ENCODE results near the gene DCP1A. TPM values are rescaled to one million over a fixed set of nuclear protein-coding genes. Genes with fewer than 3 reads are reported as not detected.
"Not testable (repeated sequence)": the region's sequence is repeated elsewhere in the genome, so short reads cannot be mapped to it uniquely, and the experiment has no call there.

DCP1A gene
- polyA plus RNA-seq, 3 donors = 28.3 to 33.8 (median 29.4) TPM

GRCh38 chr3:53286727-53287126 is 60.6 kb downstream of the DCP1A start:
- DNase-seq (ENCODE audit: extremely low read depth in 1 of 11, low read depth in 9 of 11, low spot score in 4 of 11) = no peak

- DNase-seq (ENCODE audit: extremely low read depth in 1 of 11, low read depth in 9 of 11, low spot score in 4 of 11) = no peak
Measured at GRCh38 chr3:53282581-53282980, 64.8 kb downstream of the DCP1A start.

GRCh38 chr3:53278667-53279066 is 68.7 kb downstream of the DCP1A start:
- no peak for DNase-seq (ENCODE audit: extremely low read depth in 1 of 11, low read depth in 9 of 11, low spot score in 4 of 11)

GRCh38 chr3:53274938-53275605 is 72.3 kb downstream of the DCP1A start:
- DNase-seq (ENCODE audit: extremely low read depth in 1 of 11, low read depth in 9 of 11, low spot score in 4 of 11) = no peak

GRCh38 chr3:53273146-53273670 is 74.1 kb downstream of the DCP1A start:
- no peak for DNase-seq (ENCODE audit: extremely low read depth in 1 of 11, low read depth in 9 of 11, low spot score in 4 of 11)

- DNase-seq (ENCODE audit: extremely low read depth in 1 of 11, low read depth in 9 of 11, low spot score in 4 of 11) = peak in 10 of 11 donors; percentile 43 to 86 (median 66)
Measured at GRCh38 chr3:53269888-53270880, 77.2 kb downstream of the DCP1A start.

DNA sequence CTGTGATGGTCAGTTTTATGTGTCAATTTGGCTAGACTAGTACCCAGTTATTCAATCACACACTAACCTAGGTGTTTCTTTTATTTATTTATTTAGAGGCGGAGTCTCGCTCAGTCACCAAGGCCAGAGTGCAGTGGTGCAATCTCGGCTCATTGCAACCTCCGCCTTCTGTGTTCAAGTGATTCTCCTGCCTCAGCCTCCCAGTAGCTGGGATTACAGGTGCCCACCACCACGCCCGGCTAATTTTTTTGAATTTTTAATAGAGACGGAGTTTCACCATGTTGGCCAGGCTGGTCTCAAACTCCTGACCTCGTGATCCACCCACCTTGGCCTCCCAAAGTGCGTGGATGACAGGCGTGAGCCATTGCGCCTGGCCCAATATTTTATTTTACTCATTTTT is 78.2 kb downstream of the DCP1A start:
- DNase-seq (ENCODE audit: extremely low read depth in 1 of 11, low read depth in 9 of 11, low spot score in 4 of 11) = not testable (repeated sequence)

GRCh38 chr3:53267766-53268165 is 79.6 kb downstream of the DCP1A start:
- no peak for DNase-seq (ENCODE audit: extremely low read depth in 1 of 11, low read depth in 9 of 11, low spot score in 4 of 11)

GRCh38 chr3:53264718-53265117 is 82.6 kb downstream of the DCP1A start:
- no peak for DNase-seq (ENCODE audit: extremely low read depth in 1 of 11, low read depth in 9 of 11, low spot score in 4 of 11)

DNA sequence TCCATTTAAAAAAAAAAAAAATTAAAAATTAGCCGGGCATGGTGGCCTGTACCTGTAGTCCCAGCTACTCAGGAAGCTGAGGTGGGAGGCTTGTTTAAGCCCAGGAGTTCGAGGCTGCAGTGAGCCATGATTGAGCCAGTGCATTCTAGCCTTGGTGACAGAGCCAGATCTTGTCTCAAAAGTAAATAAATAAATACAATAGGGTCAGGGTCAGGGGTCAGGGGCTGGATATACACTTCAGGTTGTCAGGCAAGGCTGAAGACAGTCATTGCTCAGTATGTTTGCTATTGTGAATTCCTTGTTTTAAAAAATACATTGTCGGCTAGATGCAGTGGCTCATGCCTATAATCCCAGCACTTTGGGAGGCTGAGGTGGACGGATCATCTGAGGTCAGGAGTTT is 83.4 kb downstream of the DCP1A start:
- DNase-seq (ENCODE audit: extremely low read depth in 1 of 11, low read depth in 9 of 11, low spot score in 4 of 11) = no peak

GRCh38 chr3:53261712-53262111 is 85.6 kb downstream of the DCP1A start:
- no peak for DNase-seq (ENCODE audit: extremely low read depth in 1 of 11, low read depth in 9 of 11, low spot score in 4 of 11)

- no peak for DNase-seq (ENCODE audit: extremely low read depth in 1 of 11, low read depth in 9 of 11, low spot score in 4 of 11)
Measured at GRCh38 chr3:53260286-53260785, 87.0 kb downstream of the DCP1A start.

DNA sequence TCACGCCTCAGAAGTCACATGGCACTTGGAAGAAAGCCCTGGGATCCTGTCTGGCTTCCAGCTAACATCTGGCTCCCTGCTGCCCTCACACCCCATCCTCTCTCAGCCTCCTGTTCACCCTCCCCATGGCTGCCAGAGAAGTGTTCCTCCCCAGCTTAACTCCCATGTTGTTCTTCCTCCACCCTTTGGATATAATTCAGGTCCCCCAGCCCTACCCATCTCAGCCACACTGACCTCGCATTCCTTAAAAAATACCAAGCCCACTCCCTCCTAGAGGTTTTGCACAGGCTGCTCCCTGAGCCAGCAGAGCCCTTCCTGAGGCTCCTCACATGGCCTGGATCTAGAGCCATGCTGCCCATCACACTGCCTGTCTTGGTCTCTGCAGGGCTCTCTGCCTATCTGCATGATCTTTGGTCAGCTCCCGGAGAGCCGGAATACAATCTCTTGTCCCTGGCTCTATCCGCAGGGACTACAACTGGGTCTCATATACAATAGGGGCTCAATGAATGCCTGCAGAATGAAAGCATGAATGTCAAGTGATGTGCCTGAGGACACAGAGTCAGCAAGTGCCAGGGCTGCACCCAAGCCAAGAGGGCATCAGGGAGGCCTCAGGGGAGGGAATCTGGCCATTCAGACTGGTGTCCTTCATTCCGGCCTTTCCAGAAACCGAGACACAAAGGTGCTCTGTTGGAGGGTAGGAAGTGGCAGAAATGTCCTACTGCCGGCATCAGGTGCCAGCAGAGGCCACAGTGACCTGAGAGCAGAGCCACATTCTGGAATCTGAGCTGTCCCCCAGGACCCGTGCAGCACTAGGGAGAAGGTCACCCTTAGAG is 87.7 kb downstream of the DCP1A start:
- DNase-seq (ENCODE audit: extremely low read depth in 1 of 11, low read depth in 9 of 11, low spot score in 4 of 11) = no peak

DNA sequence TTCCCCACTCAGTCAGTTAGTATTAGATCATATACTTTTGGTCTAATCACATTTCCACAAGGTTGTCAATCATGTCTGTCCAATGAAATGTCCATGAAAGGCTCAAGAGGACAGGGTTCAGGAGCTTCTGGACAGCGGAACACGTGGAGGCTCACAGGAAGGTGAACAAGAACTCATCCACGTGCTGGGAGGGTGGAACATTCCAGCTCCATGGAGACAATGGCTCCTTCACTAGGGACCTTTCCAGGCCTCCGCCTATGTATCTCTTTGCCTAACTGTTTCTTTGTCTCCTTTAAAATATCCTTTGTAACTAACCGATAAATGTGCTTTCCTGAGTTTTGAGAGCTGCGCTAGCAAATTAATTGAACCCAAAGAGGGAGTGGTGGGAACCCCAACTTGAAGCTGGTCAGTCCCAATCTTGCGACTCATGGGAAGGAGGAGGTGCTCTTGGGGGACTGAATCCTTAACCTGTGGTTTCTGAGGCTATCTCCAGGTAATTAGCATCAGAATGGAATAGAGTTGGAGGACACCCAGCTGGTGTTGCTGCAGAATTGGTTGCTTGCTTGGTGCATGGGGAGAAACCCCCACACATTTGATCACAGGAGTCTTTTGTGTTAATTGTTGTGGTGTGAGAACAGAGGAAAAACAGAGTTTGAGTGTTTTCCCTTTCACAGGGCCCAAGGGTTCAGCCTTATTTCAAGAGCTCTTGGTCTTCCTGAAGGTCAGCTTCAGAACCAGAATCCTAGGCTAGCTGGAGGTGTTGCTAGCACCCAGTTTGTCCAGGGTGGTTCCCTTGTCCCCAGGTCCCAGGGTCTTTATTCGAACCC is 88.5 kb downstream of the DCP1A start:
- DNase-seq (ENCODE audit: extremely low read depth in 1 of 11, low read depth in 9 of 11, low spot score in 4 of 11) = no peak

DNA sequence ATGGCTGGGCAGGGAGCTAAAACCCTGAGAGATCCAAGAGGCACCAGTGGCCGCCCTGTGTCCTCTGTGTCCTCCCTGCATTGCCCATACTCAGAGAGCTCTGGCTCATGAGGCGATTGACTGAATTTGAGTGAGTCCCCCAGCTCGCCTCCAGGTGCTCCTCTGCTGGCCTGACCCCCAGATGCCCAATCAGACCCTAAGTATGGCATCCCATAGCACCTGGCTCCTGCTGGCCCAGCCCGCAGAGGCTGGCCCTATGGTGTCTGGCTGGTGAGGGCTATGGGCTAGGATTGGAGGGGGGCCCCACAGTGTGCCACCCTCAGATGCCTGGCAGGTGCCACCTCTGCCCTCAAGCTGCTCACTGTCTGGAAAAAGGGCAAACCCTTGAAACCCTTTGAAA is 89.9 kb downstream of the DCP1A start:
- no peak for DNase-seq (ENCODE audit: extremely low read depth in 1 of 11, low read depth in 9 of 11, low spot score in 4 of 11)

DNA sequence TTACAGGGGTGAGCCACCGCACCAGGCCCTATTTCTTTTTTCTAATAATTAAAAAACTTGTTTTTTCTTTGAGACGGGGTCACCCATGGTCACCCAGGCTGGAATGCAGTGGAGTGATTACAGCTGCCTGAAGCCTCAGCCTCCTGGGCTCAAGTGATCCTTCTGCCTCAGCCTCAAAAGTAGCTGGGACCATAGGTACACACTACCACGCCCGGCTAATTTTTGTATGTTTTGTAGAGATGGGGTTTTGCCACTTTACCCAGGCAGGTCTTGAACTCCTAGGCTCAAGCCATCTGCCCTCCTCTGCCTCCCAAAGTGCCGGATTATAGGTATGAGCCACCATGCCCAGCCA is 90.7 kb downstream of the DCP1A start:
- DNase-seq (ENCODE audit: extremely low read depth in 1 of 11, low read depth in 9 of 11, low spot score in 4 of 11) = no peak

DNA sequence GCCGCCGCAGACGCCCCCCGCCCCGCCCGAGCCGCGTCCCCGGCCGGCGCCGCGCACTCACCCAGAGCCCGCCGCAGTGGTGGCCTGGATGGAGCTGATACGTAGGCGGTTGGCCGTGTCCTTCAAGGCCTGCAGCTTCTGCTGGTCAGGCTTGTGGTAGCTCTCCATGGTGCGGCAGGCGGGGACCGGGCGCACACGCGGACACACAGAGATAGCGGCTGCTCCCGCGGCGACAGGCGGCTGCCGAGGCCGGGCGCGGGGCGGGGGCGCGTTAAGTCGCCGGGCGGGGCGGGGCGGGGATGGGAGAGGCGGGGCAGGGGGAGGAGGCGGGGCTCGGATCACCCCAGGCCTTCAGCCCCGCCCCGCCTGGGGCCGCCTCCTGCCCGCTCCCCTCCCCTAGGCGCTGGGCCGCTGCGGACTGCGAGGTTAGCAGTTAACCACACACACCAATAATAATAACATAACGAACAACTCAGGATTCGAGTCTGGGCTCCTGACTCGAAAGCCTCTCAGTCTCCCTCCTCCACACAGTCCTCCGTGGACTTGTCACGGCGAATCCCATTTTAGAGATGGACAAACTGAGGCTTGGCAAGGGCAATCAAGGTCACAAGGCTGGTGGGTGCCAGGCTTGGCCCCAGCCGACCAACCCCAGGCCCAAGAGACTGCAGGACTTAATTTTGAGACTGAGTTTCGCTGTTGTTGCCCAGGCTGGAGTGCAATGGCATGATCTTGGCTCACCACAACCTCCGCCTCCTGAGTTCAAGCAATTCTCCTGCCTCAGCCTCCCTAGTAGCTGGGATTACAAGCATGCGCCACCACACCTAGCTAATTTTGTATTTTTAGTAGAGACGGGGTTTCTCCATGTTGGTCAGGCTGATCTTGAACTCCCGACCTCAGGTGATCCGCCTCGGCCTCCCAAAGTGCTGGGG is 91.3 kb downstream of the DCP1A start, which contains the start of gene TKT:
Gene TKT, minus strand, starts transcription at position 248 of the 929 bp plus-strand sequence. Its CDS starts 80 bp downstream, at position 168.
- DNase-seq (ENCODE audit: extremely low read depth in 1 of 11, low read depth in 9 of 11, low spot score in 4 of 11) = peak in 10 of 11 donors; percentile 39 to 80 (median 74)

All from renal cortex interstitium (tissue), 11 donors.